Erythroblast (primary cell): Measurements from ENCODE around the gene CRKL.

ENCODE experiments used
- GATA1 ChIP-seq: IDR thresholded peaks from 2 replicates; pipeline ENCODE4 v1.6.1; 2011; ENCODE audit warnings: low read depth, mild to moderate bottlenecking, control low read depth, low read length, moderate library complexity
- POLR2A ChIP-seq: IDR thresholded peaks from 2 replicates; pipeline ENCODE4 v1.6.1; 2011; ENCODE audit warnings: mild to moderate bottlenecking, low read length

DNA sequence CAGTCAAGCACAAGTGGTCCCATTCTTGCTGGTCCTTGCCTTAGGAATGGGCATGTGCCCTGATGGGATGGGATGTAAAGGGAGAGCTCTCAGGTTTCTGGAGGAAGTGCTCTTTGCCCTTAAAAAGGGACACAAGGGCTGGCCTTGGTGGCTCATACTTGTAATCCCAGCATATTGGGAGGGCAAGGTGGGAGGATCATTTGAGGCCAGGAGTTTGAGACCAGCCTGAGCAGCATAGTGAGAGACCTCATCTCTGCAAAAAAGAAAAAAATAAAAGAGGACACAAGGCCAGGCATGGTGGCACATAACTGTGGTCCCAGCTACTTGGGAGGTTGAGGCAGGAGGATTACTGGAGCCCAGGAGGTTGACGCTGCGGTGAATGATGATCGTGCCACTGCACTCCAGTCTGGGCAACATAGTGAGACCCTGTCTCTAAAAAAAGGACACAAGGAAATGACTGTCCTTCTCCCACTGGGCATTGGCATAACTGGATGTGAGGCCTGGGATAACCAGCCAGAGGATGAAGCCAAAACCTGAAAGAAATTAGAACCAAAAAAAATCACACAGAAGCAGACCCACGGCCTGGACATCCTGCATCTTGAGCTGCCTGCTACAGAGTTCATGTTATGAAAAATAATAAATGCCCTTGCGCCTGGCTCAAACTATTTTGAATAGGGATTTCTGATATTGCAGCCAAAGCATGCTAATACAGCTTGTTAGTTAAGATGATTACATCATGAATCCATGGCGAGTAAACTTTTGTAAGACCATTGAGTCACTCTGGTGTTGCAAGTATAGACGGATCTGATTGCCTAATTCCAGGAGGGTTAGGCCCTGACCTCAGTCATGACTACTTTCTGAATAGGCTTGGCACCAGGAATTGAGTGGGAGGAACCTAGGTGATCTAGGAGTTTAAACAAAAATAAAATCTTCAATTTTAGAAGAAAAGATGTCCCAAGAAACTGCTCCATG, 12.9 kb upstream of the CRKL start:
- TF ChIP-seq POLR2A (no peak), GATA1 (no peak)
